ENCODE measurements around the gene WDR81.

DNA sequence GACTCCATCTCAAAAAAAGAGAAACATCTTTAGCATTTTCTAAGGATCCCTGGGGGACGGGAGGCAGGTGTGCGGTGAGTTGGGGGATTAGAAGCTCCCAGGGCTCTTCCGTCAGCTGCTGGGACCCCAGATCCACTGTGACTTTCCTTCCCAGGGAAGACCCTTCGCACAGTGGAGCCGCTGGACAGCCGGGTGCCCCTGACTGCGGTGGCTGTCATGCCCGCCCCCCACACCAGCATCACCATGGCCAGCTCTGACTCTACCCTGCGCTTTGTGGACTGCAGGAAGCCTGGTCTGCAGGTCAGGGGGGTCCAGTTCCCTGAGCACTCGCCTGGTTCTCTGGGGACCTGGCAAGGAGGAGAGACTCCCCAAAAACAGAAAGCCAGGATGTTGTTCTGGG lies 10.9 kb downstream of the WDR81 start:
- TF ChIP-seq, protein P1, sequence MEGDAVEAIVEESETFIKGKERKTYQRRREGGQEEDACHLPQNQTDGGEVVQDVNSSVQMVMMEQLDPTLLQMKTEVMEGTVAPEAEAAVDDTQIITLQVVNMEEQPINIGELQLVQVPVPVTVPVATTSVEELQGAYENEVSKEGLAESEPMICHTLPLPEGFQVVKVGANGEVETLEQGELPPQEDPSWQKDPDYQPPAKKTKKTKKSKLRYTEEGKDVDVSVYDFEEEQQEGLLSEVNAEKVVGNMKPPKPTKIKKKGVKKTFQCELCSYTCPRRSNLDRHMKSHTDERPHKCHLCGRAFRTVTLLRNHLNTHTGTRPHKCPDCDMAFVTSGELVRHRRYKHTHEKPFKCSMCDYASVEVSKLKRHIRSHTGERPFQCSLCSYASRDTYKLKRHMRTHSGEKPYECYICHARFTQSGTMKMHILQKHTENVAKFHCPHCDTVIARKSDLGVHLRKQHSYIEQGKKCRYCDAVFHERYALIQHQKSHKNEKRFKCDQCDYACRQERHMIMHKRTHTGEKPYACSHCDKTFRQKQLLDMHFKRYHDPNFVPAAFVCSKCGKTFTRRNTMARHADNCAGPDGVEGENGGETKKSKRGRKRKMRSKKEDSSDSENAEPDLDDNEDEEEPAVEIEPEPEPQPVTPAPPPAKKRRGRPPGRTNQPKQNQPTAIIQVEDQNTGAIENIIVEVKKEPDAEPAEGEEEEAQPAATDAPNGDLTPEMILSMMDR (IDR thresholded peaks at IDR 0.05): no peak
- TF ChIP-seq POLR2A (IDR thresholded peaks at IDR 0.05) (no peak), POLR2AphosphoS5 (IDR thresholded peaks at IDR 0.05) (no peak), EP300 (IDR thresholded peaks at IDR 0.05; ENCODE audit: low read depth) (no peak)

All from transverse colon (tissue), 4 donors.